ENCODE data around the gene UBXN2A.
"Not testable (repeated sequence)": the region's sequence is repeated elsewhere in the genome, so short reads cannot be mapped to it uniquely, and the experiment has no call there.

Gene UBXN2A

DNA sequence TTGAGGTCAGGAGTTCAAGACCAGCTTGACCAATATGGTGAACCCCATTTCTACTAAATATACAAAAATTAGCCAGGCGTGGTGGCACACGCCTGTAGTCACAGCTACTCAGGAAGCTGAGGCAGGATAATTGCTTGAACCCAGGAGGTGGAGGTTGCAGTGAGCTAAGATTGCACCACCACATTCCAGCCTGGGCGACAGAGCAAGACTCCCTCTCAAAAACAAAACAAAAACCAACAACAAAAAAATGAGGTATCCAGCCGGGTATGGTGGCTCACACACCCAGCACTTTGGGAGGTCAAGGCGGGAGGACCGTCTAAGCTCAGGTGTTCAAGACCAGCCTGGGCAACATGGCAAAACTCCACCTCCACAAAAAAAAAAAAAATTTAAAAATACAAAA, 74.6 kb downstream of the UBXN2A start:
- DNase-seq (ENCODE audit: low spot score), result not testable (repeated sequence)

DNA sequence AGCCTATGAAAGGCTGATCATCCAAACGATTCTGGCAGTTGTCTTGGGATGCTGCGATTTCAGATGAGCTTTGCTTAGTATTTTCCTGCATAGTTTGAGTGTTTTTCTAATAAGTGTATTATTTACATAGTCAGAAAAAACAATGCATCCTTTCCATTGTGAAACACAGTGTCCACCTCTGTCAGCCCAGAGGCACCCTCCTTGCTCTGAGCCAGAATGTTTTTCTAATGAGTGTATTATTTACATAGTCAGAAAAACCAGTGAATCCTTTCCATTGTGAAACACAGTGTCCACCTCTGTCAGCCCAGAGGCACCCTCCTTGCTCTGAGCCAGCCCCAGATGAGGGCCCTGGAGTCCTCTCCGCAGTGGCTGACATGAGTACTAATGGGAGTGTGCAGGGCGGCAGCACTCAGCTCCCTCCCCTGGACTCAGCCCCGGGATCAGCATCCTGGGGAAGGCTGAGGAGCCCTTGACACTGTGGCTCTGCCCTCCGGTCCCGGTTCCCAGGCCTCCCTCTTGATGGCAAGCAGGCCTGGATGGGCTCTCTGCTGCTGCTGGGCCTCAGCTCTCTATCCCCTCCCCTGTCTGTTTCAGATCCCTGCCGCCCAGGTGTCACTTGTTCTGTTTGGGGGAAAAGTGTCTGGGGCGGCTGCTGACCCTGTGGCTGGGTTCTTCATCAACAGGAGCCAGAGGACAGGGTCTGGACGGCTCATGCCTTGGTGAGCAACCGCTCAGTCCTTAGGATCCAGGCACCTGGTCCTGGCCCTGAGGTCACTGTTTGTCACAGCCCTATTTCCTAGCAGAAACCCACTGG, 75.5 kb downstream of the UBXN2A start:
- peak; percentile 45 for DNase-seq (ENCODE audit: low spot score)

DNA sequence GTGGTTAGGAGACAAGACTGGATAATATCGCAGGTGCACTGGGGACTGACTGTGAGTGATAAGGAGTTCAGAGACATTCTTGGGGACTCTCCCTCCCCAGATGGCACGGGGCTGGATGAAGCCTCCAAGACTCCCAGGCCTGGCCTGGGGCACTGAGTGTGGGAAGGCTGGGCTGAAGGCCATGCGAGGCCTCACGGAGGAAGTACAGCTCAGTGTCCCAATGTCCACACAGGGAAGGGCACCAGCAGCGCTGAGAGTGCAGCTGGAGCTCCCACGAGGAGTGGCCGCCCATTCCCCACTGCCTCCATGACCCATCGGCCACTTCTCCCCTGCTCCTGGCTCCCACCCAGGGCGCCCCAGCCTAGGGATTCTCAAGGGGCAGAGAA, 76.1 kb downstream of the UBXN2A start:
- DNase-seq (ENCODE audit: low spot score), result no peak

DNA sequence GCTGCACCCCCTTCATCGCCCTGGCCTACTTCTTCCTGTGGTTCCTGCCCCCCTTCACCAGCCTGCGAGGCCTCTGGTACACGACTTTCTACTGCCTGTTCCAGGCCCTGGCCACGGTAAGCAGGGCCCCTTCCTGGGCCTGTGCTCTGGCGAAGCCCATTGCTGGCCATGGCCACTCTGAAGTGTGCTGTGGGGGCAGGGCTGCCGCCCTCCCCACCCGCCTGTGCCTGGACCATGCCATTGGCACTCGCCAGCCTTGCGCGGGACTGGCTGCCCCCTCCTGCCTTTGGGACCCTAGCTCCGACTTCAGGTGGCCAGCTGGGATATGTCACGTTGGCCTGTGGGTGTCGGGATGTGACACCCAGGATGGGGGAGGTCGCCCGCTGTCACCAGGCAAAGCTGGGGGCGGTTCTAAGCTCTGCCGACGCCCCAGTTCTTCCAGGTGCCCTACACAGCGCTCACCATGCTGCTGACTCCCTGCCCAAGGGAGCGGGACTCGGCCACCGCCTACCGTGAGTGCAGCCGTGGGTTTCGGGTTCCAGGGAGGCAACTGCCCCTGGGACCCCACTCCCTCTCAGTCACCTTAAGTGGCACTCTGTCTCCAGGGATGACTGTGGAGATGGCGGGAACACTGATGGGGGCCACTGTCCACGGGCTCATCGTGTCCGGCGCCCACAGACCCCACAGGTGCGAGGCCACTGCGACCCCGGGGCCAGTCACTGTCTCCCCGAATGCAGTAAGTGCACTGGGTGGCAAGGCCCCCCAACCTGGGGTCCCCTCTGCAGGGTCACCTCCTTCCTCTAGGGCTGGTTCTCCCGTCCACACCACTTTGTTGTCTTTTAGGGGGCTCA, 76.8 kb downstream of the UBXN2A start:
- DNase-seq (ENCODE audit: low spot score), result no peak

DNA sequence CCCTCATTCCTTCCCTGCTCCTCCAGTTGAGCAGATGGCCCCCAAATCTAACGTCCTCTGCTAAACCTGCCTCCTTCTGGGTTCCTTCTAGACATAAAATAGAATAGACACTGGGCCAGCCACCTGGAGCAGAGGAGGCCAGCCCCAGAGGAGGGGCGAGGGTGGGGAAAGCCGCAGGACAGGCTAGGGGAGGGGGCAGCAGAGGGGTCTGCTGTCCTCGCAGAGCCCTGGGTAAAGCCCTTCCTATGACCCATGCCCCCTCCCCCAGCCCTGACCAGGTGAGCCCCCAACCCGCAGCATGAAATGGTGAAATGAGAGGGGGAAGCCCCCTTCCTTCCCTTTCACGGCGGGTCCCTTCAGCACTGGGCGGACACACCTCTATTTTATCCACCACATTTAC, 77.4 kb downstream of the UBXN2A start:
- DNase-seq (ENCODE audit: low spot score), result no peak

DNA sequence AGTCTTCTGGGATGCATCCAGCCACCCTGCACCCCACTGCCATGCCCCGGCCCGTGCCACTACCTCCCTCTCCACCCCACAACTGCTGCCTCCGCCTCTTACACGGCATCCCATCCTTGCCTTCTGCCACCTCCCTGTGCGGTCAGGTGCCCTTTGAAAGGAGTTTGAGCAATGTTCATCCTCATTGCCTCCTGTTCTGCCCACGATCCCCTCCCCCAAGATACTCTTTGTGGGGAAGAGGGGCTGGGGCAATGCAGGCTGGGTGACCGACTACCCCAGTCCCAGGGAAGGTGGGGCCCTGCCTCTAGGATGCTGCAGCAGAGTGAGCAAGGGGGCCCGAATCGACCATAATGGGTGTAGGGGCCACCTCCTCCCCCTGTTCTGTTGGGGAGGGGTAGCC, 78.0 kb downstream of the UBXN2A start:
- DNase-seq (ENCODE audit: low spot score), result no peak

DNA sequence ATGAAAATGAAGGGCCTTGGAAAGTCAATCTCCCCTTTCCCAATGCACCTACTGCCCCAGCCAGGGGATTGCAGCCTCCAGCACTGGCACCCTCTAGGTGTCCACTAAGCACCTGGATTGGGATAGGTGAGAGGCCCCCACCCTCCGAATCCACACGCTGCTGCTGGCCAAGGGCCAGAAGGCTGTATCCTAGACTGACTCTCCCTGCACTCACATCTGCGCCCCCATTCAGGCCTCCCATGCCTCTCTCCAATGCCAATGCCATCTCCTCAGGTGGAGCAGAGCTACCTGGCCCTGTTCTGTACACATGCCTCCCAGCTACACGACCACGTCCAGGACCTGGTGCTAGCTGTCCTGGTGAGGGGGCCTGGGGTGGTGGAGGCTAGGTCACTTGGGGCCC, 79.5 kb downstream of the UBXN2A start:
- no peak for DNase-seq (ENCODE audit: low spot score)

DNA sequence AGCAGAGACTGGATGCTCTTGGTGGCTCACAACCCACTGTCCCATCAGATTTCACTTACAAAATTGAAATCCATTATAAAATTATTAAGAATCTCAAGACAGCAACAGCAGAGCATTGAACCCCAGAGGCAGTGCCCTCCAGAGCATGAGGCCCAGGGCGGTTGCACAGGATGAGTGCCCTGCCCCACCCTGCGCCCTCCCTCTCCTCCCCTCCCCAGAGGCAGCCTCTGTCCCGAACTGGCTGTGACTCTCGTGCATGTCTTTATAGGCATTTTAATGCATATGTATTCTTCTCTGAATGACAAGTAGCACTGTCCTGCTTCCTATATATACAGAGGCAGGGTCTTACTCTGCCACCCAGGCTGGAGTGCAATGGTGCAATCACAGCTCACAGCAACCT, 80.0 kb downstream of the UBXN2A start:
- DNase-seq (ENCODE audit: low spot score), result no peak

DNA sequence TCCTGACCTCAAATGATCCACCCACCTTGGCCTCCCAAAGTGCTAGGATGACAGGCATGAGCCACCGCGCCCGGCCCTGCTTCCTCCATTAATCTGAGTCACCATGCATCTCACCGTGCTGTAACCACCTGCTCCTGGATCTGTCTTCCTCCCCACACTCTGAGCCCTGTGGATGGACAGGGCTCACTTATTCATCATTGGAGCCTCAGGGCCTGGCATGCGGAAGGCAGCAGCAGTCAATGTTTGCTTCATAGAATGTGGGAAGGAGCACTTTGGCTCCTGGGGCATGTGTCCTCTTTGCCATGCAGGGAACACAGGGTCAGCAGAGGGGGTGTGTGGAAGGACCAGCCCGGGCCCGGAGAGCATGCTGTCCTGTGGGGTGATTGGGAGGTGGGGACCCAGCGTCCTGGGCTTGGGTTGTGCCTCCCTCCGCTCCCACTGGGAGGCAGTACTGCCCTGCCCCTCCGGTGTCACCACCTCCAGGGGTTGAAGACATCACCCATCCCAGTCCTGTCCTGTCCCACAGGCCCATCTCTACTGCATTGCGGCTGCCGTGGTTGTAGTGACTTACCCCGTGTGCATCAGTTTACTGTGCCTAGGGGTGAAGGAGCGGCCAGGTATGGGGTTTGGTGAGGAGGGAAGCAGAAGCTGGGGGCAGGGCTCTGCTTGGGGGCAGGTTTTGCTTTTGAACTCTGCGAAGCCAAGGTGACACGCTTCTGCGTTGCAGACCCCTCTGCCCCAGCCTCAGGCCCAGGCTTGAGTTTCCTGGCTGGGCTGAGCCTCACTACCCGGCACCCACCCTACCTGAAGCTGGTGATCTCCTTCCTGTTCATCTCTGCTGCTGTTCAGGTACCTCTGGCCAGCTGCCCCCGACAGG, 81.1 kb downstream of the UBXN2A start:
- peak; percentile 72 for DNase-seq (ENCODE audit: low spot score)

DNA sequence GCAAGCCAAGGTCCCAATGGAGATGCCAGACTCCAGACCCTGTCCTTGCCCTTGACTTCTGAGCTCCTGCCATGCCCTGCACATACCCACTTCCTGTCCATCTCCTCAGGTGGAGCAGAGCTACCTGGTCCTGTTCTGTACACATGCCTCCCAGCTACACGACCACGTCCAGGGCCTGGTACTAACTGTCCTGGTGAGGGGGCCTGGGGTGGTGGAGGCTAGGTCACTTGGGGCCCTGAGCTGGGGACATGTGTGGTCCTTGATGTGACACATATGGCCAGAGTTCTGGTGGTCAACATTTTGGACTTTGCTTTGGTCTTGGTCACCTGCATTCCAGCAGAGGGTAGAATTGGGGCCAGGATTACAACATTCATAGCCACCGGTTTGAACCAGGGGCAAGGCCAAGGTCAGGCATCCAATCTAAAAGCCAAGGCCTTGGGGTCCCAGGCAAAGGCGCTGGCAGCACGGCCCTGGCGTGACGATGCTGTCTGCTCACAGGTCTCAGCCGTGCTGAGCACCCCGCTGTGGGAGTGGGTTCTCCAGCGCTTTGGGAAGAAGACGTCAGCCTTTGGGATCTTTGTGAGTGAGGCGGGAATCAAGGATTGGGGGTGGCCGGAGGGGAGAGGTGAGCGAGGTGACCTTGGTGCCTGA, 82.2 kb downstream of the UBXN2A start:
- no peak for DNase-seq (ENCODE audit: low spot score)

DNA sequence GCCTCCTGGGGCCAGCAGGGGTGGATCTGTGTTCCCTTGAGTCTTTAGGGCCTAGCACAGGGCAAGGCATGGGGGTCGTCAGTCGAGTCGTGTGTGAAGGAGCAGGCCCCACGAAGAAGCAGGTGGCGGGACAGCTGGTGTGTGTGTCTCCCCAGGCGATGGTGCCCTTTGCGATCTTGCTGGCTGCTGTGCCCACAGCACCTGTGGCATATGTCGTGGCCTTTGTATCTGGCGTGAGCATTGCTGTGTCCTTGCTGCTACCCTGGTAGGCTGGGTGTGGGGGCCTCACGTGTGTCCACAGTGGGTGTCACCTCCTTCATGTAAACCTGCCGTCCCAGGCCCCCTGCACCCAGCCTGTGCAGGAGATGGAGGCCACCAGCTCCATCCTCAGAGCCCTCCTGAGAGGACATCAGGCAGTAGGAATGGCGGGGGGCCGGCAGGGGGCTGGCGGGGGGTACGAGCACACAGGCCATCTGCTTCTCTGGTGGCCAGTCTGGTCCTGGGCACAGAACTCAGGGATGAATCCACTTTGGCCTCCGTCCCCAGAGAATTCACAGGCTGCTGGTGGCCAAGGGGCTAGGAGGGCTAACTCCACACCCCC, 82.8 kb downstream of the UBXN2A start:
- no peak for DNase-seq (ENCODE audit: low spot score)

DNA sequence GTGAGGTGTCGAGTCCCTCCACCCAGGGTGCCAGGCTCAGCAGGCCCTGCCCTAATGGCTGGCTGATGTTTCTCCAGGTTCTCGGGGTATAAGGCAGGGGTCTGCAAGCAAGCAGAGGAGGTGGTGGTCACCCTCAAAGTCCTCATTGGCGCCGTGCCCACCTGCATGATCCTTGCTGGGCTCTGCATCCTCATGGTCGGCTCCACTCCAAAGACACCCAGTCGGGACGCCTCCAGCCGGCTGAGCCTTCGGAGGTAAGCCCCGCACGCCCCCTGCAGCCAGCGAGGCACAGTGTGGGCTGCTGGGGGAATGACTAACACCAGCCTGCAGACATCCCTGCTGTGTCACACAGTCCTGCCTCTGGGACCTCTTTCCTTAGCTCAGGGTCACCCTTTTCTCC, 83.8 kb downstream of the UBXN2A start:
- no peak for DNase-seq (ENCODE audit: low spot score)

DNA sequence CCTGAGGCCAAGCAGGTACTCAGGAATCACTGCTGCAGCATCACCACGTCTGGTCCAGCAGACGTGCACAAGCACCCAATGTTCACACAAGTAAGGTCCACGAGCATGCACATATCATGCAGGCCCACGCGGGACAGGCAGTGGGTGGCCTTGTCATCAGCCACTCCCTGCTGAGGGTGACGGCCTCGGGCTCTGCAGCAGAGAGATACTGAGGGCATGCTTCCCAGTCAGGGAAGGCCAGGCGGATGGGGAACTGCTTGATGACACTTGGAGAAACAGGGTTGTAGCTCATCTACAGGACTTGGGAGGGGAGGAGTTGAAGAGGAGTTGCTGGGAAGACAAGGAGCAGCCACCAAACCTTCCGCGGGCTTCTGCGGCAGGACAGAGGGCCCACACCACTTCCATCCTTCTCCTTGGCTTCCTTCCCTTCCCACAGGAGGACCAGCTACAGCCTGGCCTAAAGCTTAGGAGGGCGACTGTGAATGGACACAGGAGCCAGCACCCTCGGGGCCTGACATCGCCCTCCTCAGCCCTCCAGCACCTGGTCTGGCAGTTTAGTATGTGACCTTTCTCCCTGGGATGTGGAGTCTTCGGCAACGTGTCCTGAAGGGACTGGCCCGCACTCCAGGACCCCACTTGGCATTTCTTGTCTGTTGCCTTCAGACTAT, 84.9 kb downstream of the UBXN2A start:
- no peak for DNase-seq (ENCODE audit: low spot score)

DNA sequence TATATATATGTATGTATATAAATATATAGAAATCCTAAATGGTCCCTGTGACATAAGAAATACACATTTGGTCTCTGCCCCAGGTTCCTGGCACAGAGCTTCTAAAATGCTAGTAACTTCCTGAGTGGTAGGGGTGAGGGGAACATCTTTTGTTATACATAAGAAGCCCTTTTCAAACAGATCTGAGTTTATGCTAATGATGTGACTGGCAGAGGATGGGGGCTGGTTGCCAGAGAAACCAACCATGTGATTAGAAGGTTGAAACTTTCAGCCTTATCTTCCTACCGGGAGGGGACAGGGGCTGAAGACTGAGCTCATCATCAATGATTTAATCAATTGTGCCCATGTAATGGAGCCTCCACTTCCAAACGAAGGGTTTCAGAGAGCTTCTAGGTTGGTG, 86.0 kb downstream of the UBXN2A start:
- DNase-seq (ENCODE audit: low spot score), result peak; percentile 29

DNA sequence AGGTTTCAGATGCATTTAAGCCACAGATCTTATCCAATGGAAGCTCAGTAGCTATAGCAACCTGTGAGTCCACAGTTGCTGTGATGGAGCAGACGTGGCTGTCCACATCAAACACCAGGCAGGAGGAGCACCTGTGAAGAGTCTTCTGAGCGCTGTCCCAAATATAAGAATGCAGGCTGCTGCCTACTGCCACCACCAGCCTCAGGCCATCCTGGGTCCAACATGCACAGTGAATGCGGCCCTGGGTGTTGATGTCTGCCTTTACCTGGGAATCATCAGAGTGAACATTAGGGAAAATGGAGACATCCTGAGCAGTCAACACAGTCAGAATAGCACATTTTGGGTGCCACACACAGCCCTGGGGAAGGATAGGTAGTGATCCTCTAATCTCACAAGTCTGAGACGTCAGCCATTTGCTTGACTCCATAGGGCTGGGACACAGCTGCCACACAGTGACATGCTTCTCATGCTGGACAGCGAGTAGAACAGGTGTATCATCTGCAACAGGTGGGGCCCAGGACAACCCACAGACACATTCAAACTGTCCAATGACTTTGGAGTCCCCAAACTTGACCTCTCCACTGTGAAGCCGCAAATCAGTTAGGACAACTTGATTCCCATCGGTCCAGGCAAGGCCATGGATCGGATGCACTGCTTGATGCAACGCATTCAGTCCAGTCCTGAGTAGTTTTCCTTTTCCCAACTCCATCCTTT, 98.7 kb downstream of the UBXN2A start:
- no peak for DNase-seq (ENCODE audit: low spot score)

DNA sequence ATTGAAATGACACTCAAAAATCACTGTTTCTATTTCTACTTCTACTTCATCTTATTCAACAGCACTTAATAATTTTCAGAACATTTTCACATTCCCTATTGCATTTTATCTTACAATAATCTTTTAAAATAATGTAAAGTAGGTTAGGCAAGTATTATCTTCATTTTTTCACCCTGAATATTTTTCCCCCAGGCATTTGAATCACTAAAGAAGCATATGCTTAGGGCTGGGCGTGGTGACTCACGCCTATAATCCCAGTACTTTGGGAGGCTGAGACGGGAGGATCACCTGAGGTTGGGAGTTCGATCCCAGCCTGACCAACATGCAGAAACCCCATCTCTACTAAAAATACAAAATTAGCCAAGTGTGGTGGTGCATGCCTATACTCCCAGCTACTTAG, 100.2 kb downstream of the UBXN2A start:
- no peak for DNase-seq (ENCODE audit: low spot score)

DNA sequence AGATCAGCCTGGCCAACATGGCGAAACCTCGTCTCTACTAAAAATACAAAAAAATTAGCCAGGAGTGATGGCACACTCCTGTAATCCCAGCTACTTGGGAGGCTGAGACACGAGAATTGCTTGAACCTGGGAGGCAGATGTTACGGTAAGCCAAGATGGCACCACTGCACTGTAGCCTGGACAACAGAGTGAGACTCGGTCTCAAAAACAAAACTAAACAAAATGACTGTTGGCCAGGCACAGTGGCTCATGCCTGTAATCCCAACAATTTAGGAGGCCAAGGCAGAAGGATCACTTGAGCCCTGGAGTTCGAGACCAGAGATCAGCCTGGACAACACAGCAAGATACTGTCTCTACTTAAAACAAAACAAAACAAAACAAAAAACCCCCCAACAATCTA, 102.9 kb downstream of the UBXN2A start:
- not testable (repeated sequence) for DNase-seq (ENCODE audit: low spot score)

DNA sequence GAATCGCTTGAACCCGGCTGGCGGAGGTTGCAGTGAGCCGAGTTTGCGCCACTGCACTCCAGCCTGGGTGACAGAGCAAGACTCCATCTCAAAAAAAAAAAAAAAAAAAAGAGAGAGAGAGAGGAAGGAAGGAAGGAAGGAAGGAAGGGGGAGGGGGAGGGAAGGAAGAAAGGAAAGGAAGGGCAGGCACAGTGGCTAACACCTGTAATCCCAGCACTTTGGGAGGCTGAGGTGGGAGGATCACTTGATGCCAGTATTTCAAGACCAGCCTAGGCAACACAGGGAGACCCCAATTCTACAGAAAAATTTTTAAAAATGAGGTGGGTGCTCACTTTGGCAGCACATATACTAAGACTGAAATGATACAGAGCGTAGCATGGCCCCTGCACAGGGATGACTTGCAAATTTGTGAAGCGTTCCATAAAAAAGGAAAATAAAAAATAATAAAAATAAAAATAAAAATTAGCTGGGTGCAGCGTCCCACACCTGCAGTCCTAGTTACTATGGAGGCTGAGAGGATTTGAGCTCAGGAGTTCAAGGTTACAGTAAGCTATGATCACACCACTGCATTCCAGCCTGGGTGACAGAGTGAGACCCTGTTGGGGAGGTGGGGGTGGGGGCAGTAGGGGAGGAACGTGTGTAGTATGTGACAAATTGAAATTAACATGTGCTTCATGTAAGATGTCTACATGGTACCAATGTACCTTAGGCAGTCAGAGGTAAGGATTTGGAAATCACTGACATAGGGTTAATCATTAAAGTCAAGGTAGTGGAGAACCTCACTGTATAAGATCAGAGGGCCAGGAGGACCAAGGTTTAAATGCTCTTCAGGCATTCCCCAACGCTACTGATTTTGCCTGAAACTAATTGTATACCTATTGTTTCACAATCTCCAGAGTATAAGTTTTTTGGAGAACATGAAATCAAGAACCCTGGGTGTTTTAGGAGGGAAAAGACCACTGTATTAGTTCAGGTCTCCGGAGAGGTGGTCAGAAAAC, 105.5 kb downstream of the UBXN2A start:
- DNase-seq (ENCODE audit: low spot score), result no peak

DNA sequence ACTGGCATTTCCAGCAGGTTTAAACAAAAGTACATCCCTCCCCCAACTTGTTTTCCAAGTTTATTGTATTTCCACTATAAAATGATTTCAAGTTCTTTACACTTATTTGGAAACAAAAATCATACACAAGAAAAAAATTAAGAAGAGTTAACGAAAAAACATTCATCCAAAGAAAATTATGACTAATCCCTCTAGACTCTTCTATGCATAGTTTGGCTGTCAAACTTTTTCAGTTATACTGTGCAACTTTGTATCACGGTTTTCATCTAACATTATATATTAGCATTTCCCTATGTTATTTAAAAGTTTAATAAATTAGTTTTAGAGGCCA, 106.3 kb downstream of the UBXN2A start:
- DNase-seq (ENCODE audit: low spot score), result no peak

Measured in iPS-NIHi11 (cell line).